Transverse colon (tissue), 4 donors: ENCODE results near the gene STK32B. TPM values are rescaled to one million over a fixed set of nuclear protein-coding genes. Genes with fewer than 3 reads are reported as not detected.

Experiments used
- DNase-seq: peaks from one replicate; pipeline ENCODE4 v3.0.0-alpha.2; 2019
- H3K27ac ChIP-seq, 4 donors: fragments of 200-600 bp; sonication (generic); 2 replicates each; pipeline ENCODE4 v1.5.1; 2016 to 2018; ENCODE audit warnings: inconsistent platforms in 4 of 4
- H3K27me3 ChIP-seq: fragments of 200-600 bp; sonication (generic); 2 replicates; pipeline ENCODE4 v1.5.1; 2017; ENCODE audit warnings: inconsistent platforms
- H3K36me3 ChIP-seq, 4 donors: fragments of 200-600 bp; sonication (generic); 2 replicates each; pipeline ENCODE4 v1.5.1; 2017 to 2019; ENCODE audit warnings: inconsistent platforms in 4 of 4
- H3K4me1 ChIP-seq, 4 donors: fragments of 200-600 bp; sonication (generic); 2 replicates each; pipeline ENCODE4 v1.5.1; 2017 to 2020; ENCODE audit warnings: inconsistent platforms in 4 of 4
- H3K4me3 ChIP-seq, 4 donors: fragments of 200-600 bp; sonication (generic); 1 replicate in 1 of 4; 2 replicates in 3 of 4; pipeline versions ENCODE4 v1.5.1 to v1.6.1; 2017 to 2019; ENCODE audit warnings: inconsistent platforms in 4 of 4
- H3K9me3 ChIP-seq, 2 donors: fragments of 200-600 bp; sonication (generic); 2 replicates each; pipeline ENCODE4 v1.5.1; 2017 to 2019; ENCODE audit warnings: inconsistent platforms in 2 of 2
- EP300 ChIP-seq: sonication (generic); formaldehyde crosslinking; IDR thresholded peaks from one replicate; pipeline ENCODE4 v1.6.1; 2017; ENCODE audit warnings: antibody characterized with exemption, low read depth
- POLR2A ChIP-seq: fragments of 450-650 bp; IDR thresholded peaks from one replicate; pipeline ENCODE4 v1.6.1; 2016; ENCODE audit warnings: antibody characterized with exemption, mild to moderate bottlenecking, moderate library complexity
- POLR2AphosphoS5 ChIP-seq, 3 donors: sonication (generic); formaldehyde crosslinking; IDR thresholded peaks; one replicate each; pipeline ENCODE4 v1.6.1; 2016; ENCODE audit warnings: antibody characterized with exemption in 3 of 3
- WGBS, 2 donors: methylation state at CpG; one replicate each; pipeline ENCODE4 v1.1.5; 2018; ENCODE audit warnings: low coverage in 1 of 2; 5-methylcytosine and 5-hydroxymethylcytosine counted together
- in situ Hi-C, 4 donors: fragments of 200-750 bp; cut with MboI; loops; one replicate each; pipeline versions ENCODE4 v1.15.0 to v1.15.1; 2017; ENCODE audit warnings: low sequenced_read_pairs in 3 of 4, low pct_ligation_motif_present in 1 of 4, low pct_unique_long_range_greater_than_20kb in 1 of 4
- intact Hi-C: fragments of 100-400 bp; cut with DNase I; formaldehyde crosslinking; loops from one replicate; pipeline ENCODE4 v1.15.1; 2023; ENCODE audit warnings: low total_unique reads
- total RNA-seq, 4 donors: library from RNA; depleted of rRNA; stranded (reverse); fragments of >200 nt; gene quantifications; one replicate each; pipeline ENCODE4 v1.1.0, GENCODE V29; 2016
- TF ChIP-seq, protein P1 (sequence below), 5 experiments: fragments of 200-600 bp in 3 of 5; fragments of 450-650 bp in 2 of 5; sonication (generic) in 3 of 5; IDR thresholded peaks; 1 replicate in 2 of 5; 2 replicates in 3 of 5; pipeline ENCODE4 v1.5.1; 2016 to 2017; ENCODE audit warnings: antibody characterized with exemption in 5 of 5, inconsistent platforms in 3 of 5, mild to moderate bottlenecking in 2 of 5, moderate library complexity in 1 of 5

The STK32B gene
- total RNA-seq, 4 donors from 2014 or later = 0.37 to 1.1 (median 0.64) TPM

DNA sequence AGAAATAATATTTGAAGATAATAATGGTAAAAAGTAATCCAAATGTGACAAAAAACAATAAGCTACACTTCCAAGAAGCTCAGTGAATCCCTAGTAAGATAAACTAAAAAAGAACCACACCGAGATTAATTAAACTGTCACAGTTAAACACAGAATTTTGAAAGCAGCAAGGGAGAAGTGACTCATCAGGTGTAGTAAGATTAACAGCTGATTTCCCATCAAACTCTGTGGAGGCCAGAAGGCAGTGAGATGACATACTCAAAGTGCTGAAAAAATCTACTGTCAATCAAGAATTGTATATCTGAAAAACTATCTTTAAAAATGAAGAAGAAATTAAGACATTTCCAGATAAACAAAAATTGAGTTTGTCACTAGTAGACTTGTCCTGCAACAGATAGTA is 35.3 kb downstream of the STK32B start:
- no peak overlapping the region for H3K4me3 ChIP-seq
- intact Hi-C loops = loop anchor here (2.0 kb wide), 1 partner anchor 42 kb away; no protein-coding TSS in a partner anchor
- in situ Hi-C loops = no loop called here
- no peaks in the 10 kb centered on the region for H3K4me1 ChIP-seq
- no peaks in the 10 kb centered on the region for H3K27me3 ChIP-seq
- no peak for DNase-seq
- 57 to 83% methylated on average over 1 of the region's 1 CpG for WGBS, 2 donors
- TF ChIP-seq, protein P1, sequence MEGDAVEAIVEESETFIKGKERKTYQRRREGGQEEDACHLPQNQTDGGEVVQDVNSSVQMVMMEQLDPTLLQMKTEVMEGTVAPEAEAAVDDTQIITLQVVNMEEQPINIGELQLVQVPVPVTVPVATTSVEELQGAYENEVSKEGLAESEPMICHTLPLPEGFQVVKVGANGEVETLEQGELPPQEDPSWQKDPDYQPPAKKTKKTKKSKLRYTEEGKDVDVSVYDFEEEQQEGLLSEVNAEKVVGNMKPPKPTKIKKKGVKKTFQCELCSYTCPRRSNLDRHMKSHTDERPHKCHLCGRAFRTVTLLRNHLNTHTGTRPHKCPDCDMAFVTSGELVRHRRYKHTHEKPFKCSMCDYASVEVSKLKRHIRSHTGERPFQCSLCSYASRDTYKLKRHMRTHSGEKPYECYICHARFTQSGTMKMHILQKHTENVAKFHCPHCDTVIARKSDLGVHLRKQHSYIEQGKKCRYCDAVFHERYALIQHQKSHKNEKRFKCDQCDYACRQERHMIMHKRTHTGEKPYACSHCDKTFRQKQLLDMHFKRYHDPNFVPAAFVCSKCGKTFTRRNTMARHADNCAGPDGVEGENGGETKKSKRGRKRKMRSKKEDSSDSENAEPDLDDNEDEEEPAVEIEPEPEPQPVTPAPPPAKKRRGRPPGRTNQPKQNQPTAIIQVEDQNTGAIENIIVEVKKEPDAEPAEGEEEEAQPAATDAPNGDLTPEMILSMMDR (IDR thresholded peaks at IDR 0.05) = no peak
- TF ChIP-seq POLR2A (no peak), POLR2AphosphoS5 (IDR thresholded peaks at IDR 0.05) (no peak)
- no peaks in the 10 kb centered on the region for H3K36me3 ChIP-seq
- H3K27ac ChIP-seq = no peak overlapping the region
- peaks cover 7 to 16% of the 10 kb centered on the region in 2 donors for H3K9me3 ChIP-seq

DNA sequence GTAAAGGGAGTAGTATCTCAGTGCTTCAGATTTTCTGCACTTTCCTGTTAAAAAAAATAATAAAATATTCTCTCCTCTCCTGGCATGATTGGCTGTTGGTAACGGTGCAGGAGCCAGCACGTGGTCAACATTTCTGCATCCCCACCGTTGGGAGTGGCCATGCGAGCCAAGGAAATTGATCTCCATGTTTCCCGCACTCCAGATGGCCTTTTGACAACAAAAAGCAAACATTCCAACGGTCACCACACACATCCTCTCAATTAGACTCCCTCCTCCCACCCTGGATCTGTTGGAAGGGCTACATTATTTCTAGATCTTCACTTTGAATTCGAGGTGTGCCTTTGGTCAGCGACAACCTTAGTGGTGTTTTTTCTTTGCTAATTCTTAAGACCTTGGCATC is 45.0 kb downstream of the STK32B start:
- H3K4me1 ChIP-seq = no peaks in the 10 kb centered on the region
- in situ Hi-C loops = no loop called here
- intact Hi-C loops = no loop called here
- no peak overlapping the region for H3K27ac ChIP-seq
- DNase-seq = no peak
- H3K9me3 ChIP-seq = no peaks in the 10 kb centered on the region
- no peaks in the 10 kb centered on the region for H3K36me3 ChIP-seq
- H3K4me3 ChIP-seq = no peak overlapping the region
- WGBS, 2 donors = 58 to 67% methylated on average over 4 to 8 of the region's 8 CpGs
- TF ChIP-seq POLR2AphosphoS5 (IDR thresholded peaks at IDR 0.05) = no peak
- TF ChIP-seq, protein P1 (IDR thresholded peaks at IDR 0.05) = no peak
- TF ChIP-seq EP300 = no peak
- no peak for TF ChIP-seq POLR2A
- no peaks in the 10 kb centered on the region for H3K27me3 ChIP-seq

DNA sequence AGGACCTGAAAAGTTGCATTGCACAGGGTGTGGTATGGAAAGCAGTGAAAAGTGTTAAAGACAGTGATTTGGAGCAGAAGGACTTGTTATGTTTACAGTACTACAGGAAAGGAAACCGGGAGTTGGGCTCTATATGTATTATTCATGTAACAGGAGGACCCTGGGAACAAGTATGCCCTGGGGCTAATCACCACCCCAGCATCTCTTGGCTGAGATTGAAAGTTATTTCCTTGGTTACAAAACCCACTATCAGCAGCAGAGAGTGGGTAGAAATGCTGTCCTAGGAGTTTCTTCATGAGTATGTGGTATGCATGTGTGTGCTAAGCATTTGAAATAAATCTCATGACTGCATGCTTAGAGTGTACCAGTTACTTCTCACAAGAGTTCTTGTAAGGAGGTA is 46.9 kb downstream of the STK32B start:
- no peaks in the 10 kb centered on the region for H3K4me1 ChIP-seq
- H3K4me3 ChIP-seq = no peak overlapping the region
- no peak for DNase-seq
- no peaks in the 10 kb centered on the region for H3K27me3 ChIP-seq
- in situ Hi-C loops (no loop called here), intact Hi-C loops (no loop called here)
- TF ChIP-seq POLR2A (no peak), EP300 (no peak), POLR2AphosphoS5 (IDR thresholded peaks at IDR 0.05) (no peak)
- TF ChIP-seq, protein P1 (IDR thresholded peaks at IDR 0.05) = no peak
- WGBS, 2 donors = 13 to 37% methylated on average over 1 of the region's 1 CpG
- H3K36me3 ChIP-seq = no peaks in the 10 kb centered on the region
- no peak overlapping the region for H3K27ac ChIP-seq
- H3K9me3 ChIP-seq = no peaks in the 10 kb centered on the region

DNA sequence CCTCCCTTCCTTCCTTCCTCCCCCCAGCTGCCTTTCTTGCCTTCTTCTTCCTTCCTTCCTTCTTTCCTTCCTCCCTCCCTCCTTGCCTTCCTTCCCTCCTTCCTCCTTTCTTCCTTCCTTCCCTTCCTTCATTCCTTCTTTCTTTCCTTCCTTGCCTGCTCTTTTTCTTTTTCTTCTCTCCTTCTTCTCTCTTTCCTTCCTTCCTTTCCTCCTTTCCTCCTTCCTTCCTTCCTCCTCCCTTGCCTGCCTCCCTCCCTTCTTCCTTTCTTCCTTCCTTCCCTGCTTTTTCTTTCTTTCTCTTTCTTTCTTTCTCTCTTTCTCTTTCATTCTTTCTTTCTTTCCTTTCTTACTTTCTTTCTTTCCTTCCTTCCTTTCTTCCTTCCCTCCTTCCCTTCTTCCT is 49.1 kb downstream of the STK32B start:
- TF ChIP-seq EP300 = no peak
- no peak for TF ChIP-seq POLR2A
- TF ChIP-seq, protein P1 (IDR thresholded peaks at IDR 0.05) = no peak
- TF ChIP-seq POLR2AphosphoS5 (IDR thresholded peaks at IDR 0.05) = no peak
- Histone ChIP-seq H3K9me3 (no peaks in the 10 kb centered on the region), H3K4me3 (no peak overlapping the region), H3K36me3 (no peaks in the 10 kb centered on the region), H3K27ac (no peak overlapping the region), H3K27me3 (no peaks in the 10 kb centered on the region), H3K4me1 (no peaks in the 10 kb centered on the region)
- no peak for DNase-seq
- in situ Hi-C loops = no loop called here
- intact Hi-C loops = no loop called here
